HG03571 (cell line): ENCODE results near the gene TRMT2A.

Source experiments
- ATAC-seq: cut with Tn5 transposase; IDR thresholded peaks from one replicate; pipeline ENCODE4 v1.9.1; 2021; ENCODE audit not compliant: unreplicated experiment

The TRMT2A gene

GRCh38 chr22:20107951-20108756 is 8.9 kb downstream of the TRMT2A start:
- ATAC-seq: no peak

- no peak for ATAC-seq
These were observed 9.5 kb downstream of the TRMT2A start for GRCh38 chr22:20107471-20107901.

GRCh38 chr22:20106849-20107237 is 10.2 kb downstream of the TRMT2A start:
- no peak for ATAC-seq

DNA sequence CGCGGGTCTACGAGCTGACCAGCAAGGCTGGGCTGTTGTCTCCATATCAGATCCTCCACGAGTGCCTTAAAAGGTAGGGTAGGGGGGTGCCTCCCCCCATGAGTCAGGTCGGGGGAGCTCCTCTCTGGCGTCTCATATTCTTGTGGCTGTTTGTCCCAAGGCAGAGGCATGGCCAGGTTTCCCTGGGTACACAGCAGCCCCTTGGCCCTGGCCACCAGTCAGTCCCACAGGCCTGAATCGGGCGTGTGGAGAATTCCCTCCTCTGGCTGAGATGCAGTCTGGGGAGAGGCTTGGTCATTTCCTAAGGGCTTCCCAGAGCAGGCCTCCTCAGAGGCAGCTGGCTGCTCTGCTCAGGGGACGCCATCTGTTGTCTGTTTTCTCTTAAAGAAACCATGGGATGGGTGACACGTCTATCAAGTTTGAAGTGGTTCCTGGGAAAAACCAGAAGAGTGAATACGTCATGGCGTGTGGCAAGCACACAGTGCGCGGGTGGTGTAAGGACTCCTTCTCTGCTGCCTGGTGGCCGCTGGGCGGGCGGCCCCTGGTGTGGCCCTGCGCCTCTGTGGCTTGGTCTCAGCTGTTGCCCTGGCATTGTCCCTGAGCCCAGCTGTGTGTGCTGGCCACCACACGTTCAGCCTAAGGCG is 10.7 kb downstream of the TRMT2A start:
- ATAC-seq: no peak

- no peak for ATAC-seq
These were observed 11.4 kb downstream of the TRMT2A start for GRCh38 chr22:20105456-20106204.

- ATAC-seq: no peak
These were observed 14.7 kb downstream of the TRMT2A start for GRCh38 chr22:20102203-20102780.

DNA sequence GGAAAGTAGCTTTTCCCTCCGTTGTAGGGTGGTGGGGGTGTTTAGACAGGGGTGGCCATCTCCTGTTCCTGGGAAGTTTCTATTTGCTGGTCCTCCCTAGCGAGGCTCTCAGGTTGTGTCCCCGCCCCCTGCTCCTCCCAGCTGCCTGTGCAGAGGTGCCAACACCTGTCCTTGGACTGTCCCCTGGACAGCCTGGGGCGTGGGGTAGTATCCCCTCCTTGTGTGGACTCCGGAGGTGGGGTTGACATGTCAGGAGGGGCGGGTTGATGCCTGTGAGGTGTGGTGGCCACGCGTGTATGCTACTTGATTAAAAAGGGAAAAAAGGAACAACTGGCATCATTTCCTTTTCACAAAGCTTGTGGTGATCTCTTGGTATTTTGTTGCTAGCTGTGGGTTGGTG is 15.4 kb downstream of the TRMT2A start:
- ATAC-seq: no peak

- no peak for ATAC-seq
These were observed 17.8 kb downstream of the TRMT2A start for GRCh38 chr22:20099099-20099711.

- ATAC-seq: no peak
These were observed 20.2 kb downstream of the TRMT2A start for GRCh38 chr22:20096574-20097420.

DNA sequence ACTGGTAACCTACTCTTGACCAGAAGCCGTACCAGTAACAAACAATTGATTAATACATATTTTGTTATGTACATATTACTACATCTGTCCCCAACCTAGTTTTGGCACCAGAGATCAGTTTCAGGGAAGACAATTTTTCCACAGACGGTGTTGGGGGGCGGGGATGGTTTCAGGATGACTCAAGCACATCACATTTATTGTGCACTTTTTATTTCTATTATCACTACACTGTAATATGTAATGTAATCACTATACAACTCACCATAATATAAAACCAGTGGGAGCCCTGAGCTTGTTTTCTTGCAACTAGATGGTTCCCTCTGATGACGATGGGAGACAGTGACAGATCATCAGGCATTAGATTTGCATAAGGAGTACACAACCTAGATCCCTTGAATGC is 21.5 kb downstream of the TRMT2A start:
- ATAC-seq: no peak

GRCh38 chr22:20094197-20094807 is 22.7 kb downstream of the TRMT2A start:
- ATAC-seq: no peak

DNA sequence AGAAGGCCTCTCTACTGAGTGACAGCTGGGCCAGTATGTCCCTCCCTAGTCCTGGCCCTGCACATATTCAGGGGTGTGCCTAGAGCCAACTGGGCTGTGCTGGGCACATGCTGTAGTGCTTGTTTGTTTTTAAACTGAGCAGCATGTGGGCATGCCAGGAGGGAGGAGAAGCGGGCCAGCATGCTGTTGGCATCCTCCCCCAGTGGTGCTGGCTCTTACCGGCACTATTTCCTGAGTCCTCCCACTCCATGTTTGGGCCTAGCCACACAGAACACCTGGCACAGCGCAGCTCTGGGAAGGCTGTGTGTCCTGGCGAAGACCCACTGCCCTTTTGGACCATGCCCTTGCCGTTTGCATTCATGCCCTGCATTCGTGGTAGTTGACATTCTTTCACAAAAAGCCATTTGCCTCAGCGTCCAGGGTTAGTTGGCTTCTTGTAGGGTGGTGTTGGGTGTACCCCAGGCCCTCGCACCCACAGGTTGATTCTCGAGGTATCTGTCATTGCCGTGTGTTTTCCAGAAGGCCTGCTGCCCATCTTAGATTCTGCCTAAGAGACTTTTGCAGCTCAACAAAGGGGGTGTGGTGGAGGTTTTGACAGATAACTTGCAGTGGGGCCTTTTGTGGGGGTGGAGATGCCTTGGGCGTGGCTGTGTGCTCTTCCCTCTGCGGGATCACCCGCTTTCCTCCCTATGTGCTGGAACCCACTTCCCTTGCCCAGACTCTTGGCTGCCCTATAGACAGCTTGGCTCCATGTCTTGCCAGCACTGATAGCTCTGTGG is 23.4 kb downstream of the TRMT2A start:
- ATAC-seq: no peak

DNA sequence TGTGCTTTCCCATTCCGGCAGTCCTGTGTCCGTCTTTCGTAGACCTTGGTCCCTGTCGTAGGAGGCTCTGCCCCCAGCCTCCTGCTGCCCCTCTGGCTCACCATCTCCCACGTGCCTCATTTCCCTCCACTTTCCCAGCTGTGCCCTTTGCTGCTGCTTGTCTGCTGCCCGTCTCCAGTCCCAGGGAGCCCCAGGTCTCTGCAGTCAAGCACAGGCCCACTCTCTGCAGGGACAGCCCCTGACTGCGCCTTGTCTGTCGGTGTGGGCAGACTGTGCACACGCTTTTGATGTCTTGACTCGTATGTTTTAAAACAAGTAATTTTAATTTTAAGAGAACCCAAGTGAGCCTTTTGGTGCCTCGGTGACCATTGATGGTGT is 24.6 kb downstream of the TRMT2A start:
- no peak for ATAC-seq

- ATAC-seq: no peak
These were observed 25.1 kb downstream of the TRMT2A start for GRCh38 chr22:20091690-20092476.

- no peak for ATAC-seq
These were observed 26.2 kb downstream of the TRMT2A start for GRCh38 chr22:20090730-20091240.

- no peak for ATAC-seq
These were observed 26.9 kb downstream of the TRMT2A start for GRCh38 chr22:20089977-20090729.

DNA sequence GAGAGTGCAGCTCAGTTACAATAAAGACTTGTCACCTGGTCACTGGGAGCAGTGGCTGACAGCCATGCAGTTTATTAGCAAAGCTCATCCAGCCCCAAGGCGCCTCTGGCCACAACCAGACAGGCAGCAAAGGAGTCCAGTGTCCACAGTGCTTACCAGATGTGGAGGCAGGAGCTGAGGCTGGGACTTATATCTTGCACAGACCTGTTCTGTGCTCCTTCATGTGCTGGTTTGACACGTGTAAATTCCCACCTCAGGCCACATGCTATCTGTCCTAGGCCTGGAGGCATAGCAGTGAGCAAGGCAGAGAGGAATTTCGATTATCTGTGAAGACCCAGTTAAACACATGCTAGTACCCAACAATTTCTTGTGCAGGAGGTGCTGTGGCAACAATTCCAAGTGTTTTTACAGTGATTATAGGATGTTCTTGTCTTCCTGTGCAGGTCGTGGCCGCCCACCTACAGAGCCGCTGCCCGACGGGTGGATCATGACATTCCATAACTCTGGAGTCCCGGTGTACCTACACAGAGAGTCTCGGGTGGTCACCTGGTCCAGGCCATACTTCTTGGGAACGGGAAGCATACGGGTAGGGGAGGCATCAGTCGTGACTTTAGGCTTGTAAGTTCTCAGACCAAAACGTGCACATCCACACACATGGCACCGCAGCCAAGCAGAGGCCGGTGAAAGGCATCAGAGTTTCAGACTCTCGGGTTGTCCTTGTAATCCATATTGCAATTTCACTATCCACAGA is 27.6 kb downstream of the TRMT2A start:
- no peak for ATAC-seq
